NCI-H748 (cell line): ENCODE data around the gene CDKN1C.

Experiments used
- DNase-seq: peaks from one replicate; lab custom pipeline; 2025; ENCODE audit not compliant: unreplicated experiment; lab: John Stamatoyannopoulos, UW

CDKN1C gene

GRCh38 chr11:2923446-2924375 is 38.1 kb upstream of the CDKN1C start:
- DNase-seq: no peak

GRCh38 chr11:2922655-2923054 is 37.1 kb upstream of the CDKN1C start:
- no peak for DNase-seq

- DNase-seq: no peak
These were observed 36.3 kb upstream of the CDKN1C start for GRCh38 chr11:2921742-2922493.

GRCh38 chr11:2921261-2921660 is 35.7 kb upstream of the CDKN1C start:
- DNase-seq: no peak

GRCh38 chr11:2920343-2920742 is 34.8 kb upstream of the CDKN1C start:
- DNase-seq: no peak

- no peak for DNase-seq
These were observed 34.3 kb upstream of the CDKN1C start for GRCh38 chr11:2919837-2920236.

GRCh38 chr11:2919188-2919587 is 33.6 kb upstream of the CDKN1C start:
- no peak for DNase-seq

GRCh38 chr11:2917842-2918490 is 32.4 kb upstream of the CDKN1C start:
- DNase-seq: no peak

GRCh38 chr11:2916892-2917645 is 31.5 kb upstream of the CDKN1C start:
- no peak for DNase-seq

- no peak for DNase-seq
These were observed 30.7 kb upstream of the CDKN1C start for GRCh38 chr11:2916114-2916891.

- no peak for DNase-seq
These were observed 29.9 kb upstream of the CDKN1C start for GRCh38 chr11:2915473-2915872.

GRCh38 chr11:2914455-2915195 is 29.1 kb upstream of the CDKN1C start:
- no peak for DNase-seq

GRCh38 chr11:2913776-2914175 is 28.2 kb upstream of the CDKN1C start:
- no peak for DNase-seq

GRCh38 chr11:2913019-2913431 is 27.4 kb upstream of the CDKN1C start:
- DNase-seq: no peak

GRCh38 chr11:2912498-2912897 is 26.9 kb upstream of the CDKN1C start:
- DNase-seq: no peak

- DNase-seq: no peak
These were observed 26.3 kb upstream of the CDKN1C start for GRCh38 chr11:2911785-2912391.

GRCh38 chr11:2911088-2911784 is 25.7 kb upstream of the CDKN1C start:
- DNase-seq: no peak

- no peak for DNase-seq
These were observed 24.9 kb upstream of the CDKN1C start for GRCh38 chr11:2910401-2910955.
